HepG2 (cell line): ENCODE data around the gene ICAM2. TPM values are rescaled to one million over a fixed set of nuclear protein-coding genes. Genes with fewer than 3 reads are reported as not detected.

Experiments
- CC2D1A ChIP-seq: sonication (generic); formaldehyde crosslinking; IDR thresholded peaks from 2 replicates; pipeline ENCODE4 v1.8.1; 2023; ENCODE audit warnings: mild to moderate bottlenecking, missing genetic modification reagents
- CERS6 ChIP-seq: sonication (generic); formaldehyde crosslinking; IDR thresholded peaks from 2 replicates; pipeline ENCODE4 v1.5.0; 2020; ENCODE audit warnings: missing genetic modification reagents
- ETV6 ChIP-seq: sonication (generic); formaldehyde crosslinking; conservative IDR thresholded peaks from 2 replicates; pipeline ENCODE4 v1.4.0; 2020; ENCODE audit warnings: missing genetic modification reagents
- HDAC2 ChIP-seq: sonication (generic); formaldehyde crosslinking; IDR thresholded peaks from 2 replicates; pipeline ENCODE4 v1.4.0; 2020; ENCODE audit warnings: missing genetic modification reagents
- ISX ChIP-seq: sonication (generic); formaldehyde crosslinking; conservative IDR thresholded peaks from 2 replicates; pipeline ENCODE4 v1.5.0; 2020; ENCODE audit warnings: missing genetic modification reagents
- KMT2A ChIP-seq: sonication (generic); formaldehyde crosslinking; IDR thresholded peaks from 2 replicates; pipeline ENCODE4 v1.4.0; 2020; ENCODE audit warnings: missing genetic modification reagents
- MIER3 ChIP-seq: IDR thresholded peaks from 2 replicates; pipeline ENCODE4 v1.6.1; 2016; ENCODE audit warnings: missing compliant biosample characterization, borderline replicate concordance
- MTF1 ChIP-seq: sonication (generic); formaldehyde crosslinking; IDR thresholded peaks from 2 replicates; pipeline ENCODE4 v1.5.0; 2020; ENCODE audit warnings: missing genetic modification reagents
- MXD1 ChIP-seq: sonication (generic); formaldehyde crosslinking; IDR thresholded peaks from 2 replicates; pipeline ENCODE4 v1.4.0; 2020; ENCODE audit warnings: mild to moderate bottlenecking, missing genetic modification reagents
- MXD4 ChIP-seq: IDR thresholded peaks from 2 replicates; pipeline ENCODE4 v1.6.1; 2016; ENCODE audit warnings: mild to moderate bottlenecking, missing biosample characterization, missing genetic modification reagents
- NCOA1 ChIP-seq: sonication (generic); formaldehyde crosslinking; IDR thresholded peaks from 2 replicates; pipeline ENCODE4 v1.9.0; 2021; ENCODE audit warnings: missing genetic modification reagents
- NFYB ChIP-seq: sonication (generic); formaldehyde crosslinking; IDR thresholded peaks from 2 replicates; pipeline ENCODE4 v1.4.0; 2020; ENCODE audit warnings: missing genetic modification reagents
- SP4 ChIP-seq: sonication (generic); formaldehyde crosslinking; IDR thresholded peaks from 2 replicates; pipeline ENCODE4 v1.8.1; 2023; ENCODE audit warnings: mild to moderate bottlenecking, missing genetic modification reagents
- SP5 ChIP-seq: IDR thresholded peaks from 2 replicates; pipeline ENCODE4 v1.6.1; 2016; ENCODE audit warnings: low read depth, borderline replicate concordance
- TCF7 ChIP-seq: sonication (generic); IDR thresholded peaks from 2 replicates; pipeline ENCODE4 v1.6.1; 2016; ENCODE audit warnings: antibody characterized with exemption, low read depth
- THAP11 ChIP-seq: IDR thresholded peaks from 2 replicates; pipeline ENCODE4 v1.6.1; 2016; ENCODE audit warnings: missing biosample characterization, missing genetic modification reagents
- ZHX2 ChIP-seq, 2 experiments: sonication (generic) in 1 of 2; formaldehyde crosslinking in 1 of 2; IDR thresholded peaks; 2 replicates each; pipeline versions ENCODE4 v1.6.1 to v1.9.0; 2014 to 2022; ENCODE audit warnings: antibody characterized with exemption in 1 of 2, borderline replicate concordance in 1 of 2, inconsistent platforms in 1 of 2, low read depth in 1 of 2, missing genetic modification reagents in 1 of 2
- ZNF18 ChIP-seq: sonication (generic); formaldehyde crosslinking; IDR thresholded peaks from 2 replicates; pipeline ENCODE4 v1.8.0; 2022; ENCODE audit warnings: mild to moderate bottlenecking, missing genetic modification reagents; ENCODE audit not compliant: insufficient replicate concordance
- ZNF24 ChIP-seq: fragments of 450-650 bp; IDR thresholded peaks from 2 replicates; pipeline ENCODE4 v1.6.1; 2017; ENCODE audit warnings: antibody characterized with exemption, mild to moderate bottlenecking
- ZNF264 ChIP-seq: sonication (generic); formaldehyde crosslinking; IDR thresholded peaks from 2 replicates; pipeline ENCODE4 v1.4.0; 2020; ENCODE audit warnings: missing genetic modification reagents
- ZNF335 ChIP-seq: sonication (generic); formaldehyde crosslinking; IDR thresholded peaks from 2 replicates; pipeline ENCODE4 v1.4.0; 2020; ENCODE audit warnings: missing genetic modification reagents
- ZNF607 ChIP-seq: sonication (generic); formaldehyde crosslinking; IDR thresholded peaks from 2 replicates; pipeline ENCODE4 v1.5.1; 2020; ENCODE audit warnings: missing genetic modification reagents, mild to moderate bottlenecking, borderline replicate concordance
- ZNF841 ChIP-seq: sonication (generic); formaldehyde crosslinking; IDR thresholded peaks from 2 replicates; pipeline ENCODE4 v1.8.1; 2023; ENCODE audit warnings: missing genetic modification reagents, borderline replicate concordance
- polyA plus RNA-seq, 8 experiments: library from polyadenylated mRNA; depleted of rRNA in 3 of 8; stranded (reverse) in 7 of 8; unstranded in 1 of 8; fragments of >200 nt; fragmentation: Illumina TruSeq in 4 of 8; extraction: Trizol in 4 of 8; gene quantifications; 2 replicates each; pipeline versions ENCODE4 v1.2.1 to v1.2.3, GENCODE V29; 2011 to 2016; ENCODE audit warnings: low read depth in 4 of 8, missing spikeins in 1 of 8, mixed read lengths in 1 of 8; ENCODE audit not compliant: insufficient read depth in 1 of 8
- total RNA-seq, 5 experiments: library from RNA; depleted of rRNA; stranded (reverse); fragments of >200 nt; fragmentation: Illumina TruSeq; extraction: Trizol; gene quantifications; 2 replicates each; pipeline ENCODE4 v1.2.3, GENCODE V29; 2016; ENCODE audit warnings: low read depth in 1 of 5

The ICAM2 gene
- total and polyA plus RNA-seq, 2 of the 13 experiments (the other 11 are each of a cell fraction or from before 2014, with no cell fraction given): 10.9 to 20.8 TPM

- TF ChIP-seq ISX (CRISPR knock-in tag) (no peak), ZNF264 (CRISPR knock-in tag) (no peak), NCOA1 (CRISPR knock-in tag) (no peak), ZNF335 (CRISPR knock-in tag) (0 out of 2 replicates have a peak, but pooled peaks have one; percentile 34), ZNF841 (no peak), SP4 (CRISPR knock-in tag) (0 out of 2 replicates have a peak, but pooled peaks have one; percentile 25), THAP11 (peak; percentile 50; the same call in 1 of the 2 replicates), MXD4 (0 out of 2 replicates have a peak, but pooled peaks have one; percentile 34), CC2D1A (CRISPR knock-in tag) (no peak), NFYB (CRISPR knock-in tag) (no peak), ZNF607 (0 out of 2 replicates have a peak, but pooled peaks have one; percentile 48), TCF7 (no peak), SP5 (0 out of 2 replicates have a peak, but pooled peaks have one; percentile 33), KMT2A (CRISPR knock-in tag) (no peak), MXD1 (CRISPR knock-in tag) (no peak), MTF1 (CRISPR knock-in tag) (no peak), ZNF18 (CRISPR knock-in tag) (no peak), ETV6 (0 out of 2 replicates have a peak, but pooled peaks have one; percentile 36), MIER3 (CRISPR knock-in tag) (no peak), CERS6 (no peak), ZNF24 (no peak), ZHX2 (IDR thresholded peaks at IDR 0.05; ENCODE audit: low read depth) (no peak), ZHX2 (CRISPR knock-in tag; IDR thresholded peaks at IDR 0.05; ENCODE audit: borderline replicate concordance) (no peak), HDAC2 (CRISPR knock-in tag) (no peak)
Observed at GRCh38 chr17:63998050-63998720, 22.2 kb downstream of the ICAM2 start, which contains the start of gene PRR29 (continued).
